ENCODE data around the gene PTPRH. TPM values are rescaled to one million over a fixed set of nuclear protein-coding genes. Genes with fewer than 3 reads are reported as not detected.

PTPRH gene
- total and polyA plus RNA-seq, 3 donors from 2014 or later, result 1.6 to 11.3 (median 6.0) TPM

DNA sequence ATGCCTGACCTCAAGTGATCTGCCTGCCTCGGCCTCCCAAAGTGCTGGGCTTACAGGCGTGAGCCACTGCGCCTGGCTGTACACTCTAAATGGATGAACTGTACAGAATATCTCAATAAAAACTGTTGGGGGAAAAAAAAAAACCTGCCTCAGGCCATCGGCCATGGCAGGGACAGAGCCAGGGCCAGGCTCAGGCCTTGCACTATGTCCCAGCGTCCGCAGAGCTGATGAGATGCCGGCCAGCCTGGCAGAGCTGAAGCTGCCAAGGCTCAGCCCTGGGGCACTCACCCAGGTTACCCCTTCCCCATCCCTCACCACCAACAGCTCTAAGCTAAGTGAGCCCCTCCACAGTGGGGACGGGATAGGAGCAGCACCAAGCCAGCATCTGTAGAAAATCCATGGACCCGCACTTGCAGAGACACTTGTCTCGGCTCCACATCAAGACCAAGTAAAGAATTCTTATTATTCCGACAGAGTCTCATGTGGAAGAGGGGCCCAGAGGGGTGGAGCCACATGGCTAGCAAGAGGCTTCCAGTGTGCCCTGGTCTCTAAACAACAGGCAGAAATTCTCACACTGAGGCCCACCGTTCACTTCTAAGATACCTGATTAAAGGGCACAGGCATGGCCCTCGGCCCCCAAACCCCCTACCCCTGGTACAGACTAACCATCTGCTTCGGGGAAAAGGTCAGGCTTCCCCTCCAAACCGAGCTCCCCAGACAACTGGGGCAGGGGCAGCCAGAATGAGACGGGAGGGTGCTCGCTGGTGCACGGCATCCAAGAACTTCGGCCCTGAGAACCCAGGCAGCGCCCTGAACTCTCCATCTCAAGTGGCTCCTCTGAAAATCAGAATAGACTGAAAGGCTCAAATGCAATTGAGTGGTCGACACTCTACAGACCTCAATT lies 43.7 kb upstream of the PTPRH start:
- H3K27me3 ChIP-seq, result no peaks in the 10 kb centered on the region
- H3K9me3 ChIP-seq, result no peaks in the 10 kb centered on the region
- 81 to 84% methylated on average over 17 to 21 of the region's 21 CpGs for WGBS, 2 donors
- no peaks in the 10 kb centered on the region for H3K36me3 ChIP-seq (ENCODE audit: low read depth, missing control alignments)
- intact Hi-C loops (cut with DNase I; ENCODE audit: low total_unique reads), result no loop called here
- no peak overlapping the region for H3K27ac ChIP-seq
- peaks cover 30% of the 10 kb centered on the region for H3K4me1 ChIP-seq
- no peak overlapping the region for H3K4me3 ChIP-seq
- DNase-seq, result no peak
- TF ChIP-seq, protein P1, sequence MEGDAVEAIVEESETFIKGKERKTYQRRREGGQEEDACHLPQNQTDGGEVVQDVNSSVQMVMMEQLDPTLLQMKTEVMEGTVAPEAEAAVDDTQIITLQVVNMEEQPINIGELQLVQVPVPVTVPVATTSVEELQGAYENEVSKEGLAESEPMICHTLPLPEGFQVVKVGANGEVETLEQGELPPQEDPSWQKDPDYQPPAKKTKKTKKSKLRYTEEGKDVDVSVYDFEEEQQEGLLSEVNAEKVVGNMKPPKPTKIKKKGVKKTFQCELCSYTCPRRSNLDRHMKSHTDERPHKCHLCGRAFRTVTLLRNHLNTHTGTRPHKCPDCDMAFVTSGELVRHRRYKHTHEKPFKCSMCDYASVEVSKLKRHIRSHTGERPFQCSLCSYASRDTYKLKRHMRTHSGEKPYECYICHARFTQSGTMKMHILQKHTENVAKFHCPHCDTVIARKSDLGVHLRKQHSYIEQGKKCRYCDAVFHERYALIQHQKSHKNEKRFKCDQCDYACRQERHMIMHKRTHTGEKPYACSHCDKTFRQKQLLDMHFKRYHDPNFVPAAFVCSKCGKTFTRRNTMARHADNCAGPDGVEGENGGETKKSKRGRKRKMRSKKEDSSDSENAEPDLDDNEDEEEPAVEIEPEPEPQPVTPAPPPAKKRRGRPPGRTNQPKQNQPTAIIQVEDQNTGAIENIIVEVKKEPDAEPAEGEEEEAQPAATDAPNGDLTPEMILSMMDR (IDR thresholded peaks at IDR 0.05), result no peak
- no peak for TF ChIP-seq POLR2A (IDR thresholded peaks at IDR 0.05)

DNA sequence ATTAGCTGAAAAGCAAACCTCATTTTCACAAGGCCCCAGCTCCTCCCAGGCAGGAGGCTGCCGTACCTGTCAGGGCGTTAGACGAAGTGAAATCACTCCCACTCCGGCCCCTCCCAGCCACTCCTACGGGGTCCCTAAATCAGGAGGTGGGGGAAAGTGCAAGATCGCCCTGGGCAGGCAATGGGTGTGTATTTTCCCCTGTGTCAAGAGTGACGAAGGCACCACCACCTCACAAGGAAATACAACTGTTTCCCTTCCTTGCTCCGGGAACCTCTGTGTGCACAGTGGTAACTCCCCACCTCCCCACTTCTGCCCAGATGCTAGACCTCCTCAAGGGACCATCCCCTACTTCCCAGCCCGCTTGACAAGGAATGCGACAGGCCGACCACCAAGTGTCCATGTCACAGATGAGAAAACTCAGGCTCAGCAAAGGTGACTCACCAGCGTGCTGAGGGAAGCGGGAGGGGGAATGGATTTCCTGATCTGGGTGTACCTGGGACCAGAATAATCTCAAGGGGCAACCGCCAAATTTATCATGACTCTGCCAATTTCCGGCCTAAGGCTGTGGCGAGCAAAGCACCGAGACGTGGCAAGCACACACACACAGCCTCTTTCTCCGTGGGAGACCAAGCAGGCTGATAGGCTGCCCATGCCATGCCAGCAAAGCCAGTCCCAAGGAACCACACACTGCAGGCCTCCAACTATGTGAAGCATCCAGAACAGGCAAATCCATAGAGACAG lies 42.2 kb upstream of the PTPRH start:
- no peak overlapping the region for H3K27ac ChIP-seq
- intact Hi-C loops (cut with DNase I; ENCODE audit: low total_unique reads), result no loop called here
- H3K4me3 ChIP-seq, result no peak overlapping the region
- no peaks in the 10 kb centered on the region for H3K36me3 ChIP-seq (ENCODE audit: low read depth, missing control alignments)
- peaks cover 30% of the 10 kb centered on the region for H3K4me1 ChIP-seq
- no peaks in the 10 kb centered on the region for H3K27me3 ChIP-seq
- DNase-seq, result no peak
- no peaks in the 10 kb centered on the region for H3K9me3 ChIP-seq
- 71 to 85% methylated on average over 19 of the region's 19 CpGs for WGBS, 2 donors
- TF ChIP-seq, protein P1 (IDR thresholded peaks at IDR 0.05), result no peak
- no peak for TF ChIP-seq POLR2A (IDR thresholded peaks at IDR 0.05)

DNA sequence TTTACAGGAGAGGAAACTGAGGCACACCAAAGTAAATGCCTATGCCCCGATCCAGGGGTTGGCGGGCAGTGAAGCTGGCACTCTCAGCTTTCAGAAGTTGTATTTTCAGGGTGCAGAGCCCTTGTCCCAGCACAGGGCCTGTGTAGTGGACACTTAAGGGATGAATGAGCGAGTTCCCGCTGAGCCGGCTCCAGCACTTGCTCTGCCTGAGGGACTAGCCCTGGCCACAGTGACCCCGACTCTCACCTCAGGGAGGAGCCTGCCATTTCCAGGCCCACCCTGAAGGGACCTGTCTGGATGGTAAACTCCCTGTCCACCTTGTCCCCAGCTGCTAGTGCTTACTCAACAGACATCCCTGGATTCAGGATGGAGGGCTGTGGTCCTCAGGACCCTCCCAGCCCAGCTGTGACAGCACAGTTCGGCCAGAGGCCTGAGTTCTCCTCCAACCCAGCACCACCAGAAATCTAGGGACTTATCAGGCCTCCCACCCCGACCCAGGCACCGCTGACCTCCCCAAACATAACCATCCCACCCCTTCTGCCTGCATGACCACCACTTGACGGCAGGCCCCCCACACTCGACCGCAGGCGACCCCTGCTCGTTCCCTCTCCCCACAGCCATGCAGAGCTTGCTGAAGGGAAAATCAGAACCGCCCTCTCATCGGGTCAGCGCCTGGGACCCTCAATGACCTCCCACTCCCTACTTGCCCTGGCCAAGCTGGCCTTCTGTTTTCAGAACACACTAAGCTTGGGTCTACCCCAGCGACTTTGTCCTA lies 41.1 kb upstream of the PTPRH start:
- no peaks in the 10 kb centered on the region for H3K27me3 ChIP-seq
- H3K4me1 ChIP-seq, result peaks cover 20% of the 10 kb centered on the region
- intact Hi-C loops (cut with DNase I; ENCODE audit: low total_unique reads), result no loop called here
- H3K36me3 ChIP-seq (ENCODE audit: low read depth, missing control alignments), result no peaks in the 10 kb centered on the region
- TF ChIP-seq, protein P1 (IDR thresholded peaks at IDR 0.05), result no peak
- no peak for TF ChIP-seq POLR2A (IDR thresholded peaks at IDR 0.05)
- no peak overlapping the region for H3K27ac ChIP-seq
- H3K4me3 ChIP-seq, result no peak overlapping the region
- WGBS, 2 donors, result 88 to 89% methylated on average over 13 to 18 of the region's 18 CpGs
- H3K9me3 ChIP-seq, result no peaks in the 10 kb centered on the region
- DNase-seq, result no peak

DNA sequence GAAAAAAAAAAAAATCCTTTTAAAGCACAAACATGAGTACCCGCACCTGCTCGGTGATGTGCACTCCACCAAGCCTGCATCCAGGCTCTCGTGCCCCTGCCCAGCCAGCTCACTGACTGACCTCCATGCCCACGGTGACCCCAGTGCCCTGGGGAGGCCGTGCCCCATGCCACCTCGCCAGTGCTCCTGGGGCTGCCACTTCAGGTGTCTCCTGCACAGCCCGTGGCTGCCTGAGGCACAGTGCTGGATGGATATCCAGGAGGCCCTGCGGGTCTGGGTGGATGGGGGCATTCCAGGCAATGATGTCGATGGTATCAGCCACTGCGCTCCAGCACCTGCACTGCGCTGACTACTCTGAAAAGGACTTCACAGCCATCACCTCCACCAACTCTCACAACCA lies 40.5 kb upstream of the PTPRH start:
- 92 to 98% methylated on average over 7 to 11 of the region's 11 CpGs for WGBS, 2 donors
- H3K27ac ChIP-seq, result no peak overlapping the region
- intact Hi-C loops (cut with DNase I; ENCODE audit: low total_unique reads), result no loop called here
- no peaks in the 10 kb centered on the region for H3K9me3 ChIP-seq
- H3K36me3 ChIP-seq (ENCODE audit: low read depth, missing control alignments), result no peaks in the 10 kb centered on the region
- H3K27me3 ChIP-seq, result no peaks in the 10 kb centered on the region
- TF ChIP-seq POLR2A (IDR thresholded peaks at IDR 0.05), result no peak
- TF ChIP-seq, protein P1 (IDR thresholded peaks at IDR 0.05), result no peak
- peaks cover 15% of the 10 kb centered on the region for H3K4me1 ChIP-seq
- H3K4me3 ChIP-seq, result no peak overlapping the region
- no peak for DNase-seq

Data from testis (tissue), 3 donors.